SK-N-SH (cell line): ENCODE measurements around the gene TMEM171. TPM values are rescaled to one million over a fixed set of nuclear protein-coding genes. Genes with fewer than 3 reads are reported as not detected.

ENCODE experiments used
- CTCF ChIA-PET: fragments of 300-600, 350-600 bp; formaldehyde crosslinking; extraction: SDS; loops from one replicate; lab custom pipeline; 2021; lab: Yijun Ruan, JAX
- POLR2A ChIA-PET: fragments of 350-600 bp; sonication (Branson Sonifier 250); formaldehyde crosslinking; extraction: SDS; loops from one replicate; lab custom pipeline; 2020; ENCODE audit warnings: antibody characterized with exemption, inconsistent platforms; lab: Yijun Ruan, JAX
- DNase-seq: peaks from one replicate; pipeline ENCODE4 v3.0.0; 2012
- H2AFZ ChIP-seq: fragments of 200-600 bp; sonication (generic); 2 replicates; pipeline ENCODE4 v1.8.1; 2016; ENCODE audit warnings: antibody characterized with exemption, mild to moderate bottlenecking, low read depth
- H3F3A ChIP-seq: fragments of 200-600 bp; sonication (generic); replicated peaks from 2 replicates; pipeline ENCODE3; 2016; ENCODE audit warnings: antibody characterized with exemption, mild to moderate bottlenecking; ENCODE audit not compliant: insufficient read depth
- H3K27ac ChIP-seq, 2 experiments: fragments of 200-500 bp in 1 of 2; fragments of 200-600 bp in 1 of 2; sonication (Bioruptor generic) in 1 of 2; sonication (generic), shearing (Covaris generic) in 1 of 2; 2 replicates each; pipeline versions ENCODE4 v1.5.1 to v1.6.1; 2014 to 2016; ENCODE audit warnings: low read depth in 2 of 2, inconsistent platforms in 1 of 2, low read length in 1 of 2, mild to moderate bottlenecking in 1 of 2, mixed read lengths in 1 of 2
- H3K27me3 ChIP-seq: fragments of 200-600 bp; sonication (generic), shearing (Covaris generic); 2 replicates; pipeline ENCODE4 v1.6.1; 2016; ENCODE audit warnings: mixed run types; ENCODE audit not compliant: insufficient read depth
- H3K36me3 ChIP-seq, 2 experiments: fragments of 200-500 bp in 1 of 2; fragments of 200-600 bp in 1 of 2; sonication (Bioruptor generic) in 1 of 2; sonication (generic) in 1 of 2; replicated peaks in 1 of 2; 2 replicates each; pipeline versions ENCODE3 to v1.5.1; 2014 to 2016; ENCODE audit warnings: low read length in 1 of 2, mild to moderate bottlenecking in 1 of 2; ENCODE audit not compliant: insufficient read depth in 2 of 2, control insufficient read depth in 1 of 2
- H3K4me1 ChIP-seq, 2 experiments: fragments of 200-500 bp in 1 of 2; fragments of 200-600 bp in 1 of 2; sonication (Bioruptor generic) in 1 of 2; sonication (generic), shearing (Covaris generic) in 1 of 2; 2 replicates each; pipeline versions ENCODE4 v1.5.1 to v1.6.1; 2014 to 2016; ENCODE audit warnings: low read depth in 1 of 2, low read length in 1 of 2, mixed run types in 1 of 2; ENCODE audit not compliant: insufficient read depth in 2 of 2, control insufficient read depth in 1 of 2
- H3K4me2 ChIP-seq: fragments of 200-600 bp; sonication (generic), shearing (Covaris generic); 2 replicates; pipeline ENCODE4 v1.6.1; 2017; ENCODE audit warnings: mixed run types
- H3K4me3 ChIP-seq, 2 experiments: fragments of 200-500 bp in 1 of 2; fragments of 200-600 bp in 1 of 2; sonication (Bioruptor generic) in 1 of 2; sonication (generic), shearing (Covaris generic) in 1 of 2; 2 replicates each; pipeline versions ENCODE4 v1.5.1 to v1.8.1; 2014 to 2016; ENCODE audit warnings: low read depth in 2 of 2, inconsistent platforms in 1 of 2, low read length in 1 of 2, mild to moderate bottlenecking in 1 of 2, mixed read lengths in 1 of 2, moderate library complexity in 1 of 2
- H3K79me2 ChIP-seq: fragments of 200-600 bp; sonication (generic); 2 replicates; pipeline ENCODE4 v1.8.1; 2017; ENCODE audit warnings: mild to moderate bottlenecking; ENCODE audit not compliant: insufficient read depth
- H3K9ac ChIP-seq: fragments of 200-600 bp; sonication (generic); 2 replicates; pipeline ENCODE4 v1.6.1; 2017; ENCODE audit warnings: mixed run types
- H3K9me2 ChIP-seq: fragments of 200-600 bp; sonication (generic); 2 replicates; pipeline ENCODE4 v1.6.1; 2017; ENCODE audit warnings: mixed run types
- H3K9me3 ChIP-seq: fragments of 200-600 bp; sonication (generic); 2 replicates; pipeline ENCODE4 v1.6.1; 2017; ENCODE audit warnings: mixed run types, mild to moderate bottlenecking, moderate library complexity
- H4K20me1 ChIP-seq: fragments of 200-600 bp; sonication (generic); 2 replicates; pipeline ENCODE4 v1.6.1; 2017; ENCODE audit warnings: mild to moderate bottlenecking, mixed run types; ENCODE audit not compliant: insufficient read depth
- CHD2 ChIP-seq: fragments of 150-350 bp; IDR thresholded peaks from 2 replicates; pipeline ENCODE4 v1.6.1; 2018; ENCODE audit warnings: low read length; ENCODE audit not compliant: partially characterized antibody
- ELF1 ChIP-seq: IDR thresholded peaks from 2 replicates; pipeline ENCODE4 v1.4.0; 2012
- EP300 ChIP-seq, 2 experiments: IDR thresholded peaks; 2 replicates each; pipeline versions ENCODE4 v1.4.0 to v1.6.1; 2012; ENCODE audit warnings: borderline replicate concordance in 1 of 2, low read depth in 1 of 2, low read length in 1 of 2
- EZH2phosphoT487 ChIP-seq: fragments of 200-600 bp; sonication (generic); IDR thresholded peaks from 2 replicates; pipeline ENCODE4 v1.6.1; 2017; ENCODE audit warnings: low read depth, mixed run types, mild to moderate bottlenecking, antibody characterized with exemption, moderate library complexity, borderline replicate concordance
- FOSL2 ChIP-seq: IDR thresholded peaks from 2 replicates; pipeline ENCODE4 v1.4.0; 2012; ENCODE audit warnings: low read depth, mild to moderate bottlenecking, moderate library complexity, borderline replicate concordance
- GABPA ChIP-seq: IDR thresholded peaks from 2 replicates; pipeline ENCODE4 v1.4.0; 2012; ENCODE audit warnings: low read depth, mild to moderate bottlenecking
- JUND ChIP-seq: IDR thresholded peaks from 2 replicates; pipeline ENCODE4 v1.4.0; 2012
- MAX ChIP-seq: IDR thresholded peaks from 2 replicates; pipeline ENCODE4 v1.4.0; 2012; ENCODE audit warnings: low read depth
- MXI1 ChIP-seq: IDR thresholded peaks from 2 replicates; pipeline ENCODE4 v1.6.1; 2012; ENCODE audit warnings: mild to moderate bottlenecking, low read depth, low read length, improper control_type of control experiment
- NFIC ChIP-seq: IDR thresholded peaks from 2 replicates; pipeline ENCODE4 v1.4.0; 2012; ENCODE audit warnings: borderline replicate concordance
- NRF1 ChIP-seq: IDR thresholded peaks from 2 replicates; pipeline ENCODE4 v1.6.1; 2012; ENCODE audit warnings: low read depth, mild to moderate bottlenecking, low read length
- PBX3 ChIP-seq: IDR thresholded peaks from 2 replicates; pipeline ENCODE4; 2012
- RCOR1 ChIP-seq: fragments of 150-350 bp; IDR thresholded peaks from 2 replicates; pipeline ENCODE4 v1.6.1; 2017; ENCODE audit warnings: antibody characterized with exemption, low read length
- RFX5 ChIP-seq: IDR thresholded peaks from 2 replicates; pipeline ENCODE4 v1.6.1; 2012; ENCODE audit warnings: mild to moderate bottlenecking, improper control_type of control experiment, low read length
- RXRA ChIP-seq: IDR thresholded peaks from 2 replicates; pipeline ENCODE4 v1.4.0; 2012; ENCODE audit warnings: low read depth, mild to moderate bottlenecking, borderline replicate concordance
- SMC3 ChIP-seq: IDR thresholded peaks from 2 replicates; pipeline ENCODE4 v1.6.1; 2012; ENCODE audit warnings: low read depth, low read length, improper control_type of control experiment
- TAF1 ChIP-seq: IDR thresholded peaks from 2 replicates; pipeline ENCODE4 v1.6.1; 2012; ENCODE audit warnings: low read depth, mild to moderate bottlenecking, low read length, moderate library complexity, borderline replicate concordance
- TCF12 ChIP-seq: IDR thresholded peaks from 2 replicates; pipeline ENCODE4 v1.4.0; 2012
- USF1 ChIP-seq: IDR thresholded peaks from 2 replicates; pipeline ENCODE4 v1.4.0; 2012; ENCODE audit warnings: low read depth, borderline replicate concordance
- YY1 ChIP-seq: IDR thresholded peaks from 2 replicates; pipeline ENCODE4 v1.4.0; 2012; ENCODE audit warnings: low read depth, mild to moderate bottlenecking
- ZBTB33 ChIP-seq: IDR thresholded peaks from 2 replicates; pipeline ENCODE4 v1.4.0; 2012; ENCODE audit warnings: low read depth, borderline replicate concordance
- WGBS: methylation state at CpG from one replicate; pipeline ENCODE4 v1.1.6; 2017; ENCODE audit warnings: low lambda C conversion rate; 5-methylcytosine and 5-hydroxymethylcytosine counted together
- polyA plus RNA-seq, 3 experiments: library from polyadenylated mRNA; depleted of rRNA; stranded (reverse); fragments of >200 nt; gene quantifications; 2 replicates each; pipeline ENCODE4 v1.2.3, GENCODE V29; 2012

Gene TMEM171
- polyA plus RNA-seq, 1 of the 3 experiments (the other 2 are of a cell fraction): 7.6 TPM

GRCh38 chr5:73100109-73100508 is 20.3 kb upstream of the TMEM171 start:
- Histone ChIP-seq H3K79me2 (no peaks in the 10 kb centered on the region), H2AFZ (no peak overlapping the region), H3K9me3 (peaks cover 13% of the 10 kb centered on the region; the same call in 1 of the 2 replicates), H3K27ac (no peak overlapping the region), H3K27me3 (no peaks in the 10 kb centered on the region), H3K4me2 (no peak overlapping the region), H3K4me3 (no peak overlapping the region), H3K9me2 (no peaks in the 10 kb centered on the region), H3K36me3 (peaks cover 0 to 6% of the 10 kb centered on the region in 2 experiments), H3K9ac (no peak overlapping the region), H3K4me1 (no peaks in the 10 kb centered on the region), H3F3A (no peaks in the 10 kb centered on the region), H4K20me1 (no peaks in the 10 kb centered on the region)
- no peak for TF ChIP-seq MXI1
- TF ChIP-seq NFIC: no peak
- no peak for TF ChIP-seq ZBTB33
- 94% methylated on average over 4 of the region's 4 CpGs for WGBS
- ChIA-PET CTCF (interaction anchor here (1.4 to 1.5 kb wide), 2 partner anchors 17 to 101 kb away, joined by 3 read pairs; no protein-coding TSS in a partner anchor), POLR2A (no interaction called here)
- DNase-seq: no peak

GRCh38 chr5:73103870-73104299 is 16.5 kb upstream of the TMEM171 start:
- no peak overlapping the region for H3K4me2 ChIP-seq
- no peak for TF ChIP-seq MAX
- TF ChIP-seq SMC3: no peak
- TF ChIP-seq PBX3: no peak
- no peak for TF ChIP-seq ELF1
- no peak for TF ChIP-seq USF1
- no peak for TF ChIP-seq ZBTB33
- no peak for TF ChIP-seq YY1
- no peak for TF ChIP-seq RCOR1
- no peak for TF ChIP-seq JUND
- TF ChIP-seq FOSL2: no peak
- TF ChIP-seq NRF1: no peak
- no peak for TF ChIP-seq RFX5
- no peak for TF ChIP-seq EZH2phosphoT487
- no peak for TF ChIP-seq GABPA
- TF ChIP-seq TAF1: no peak
- no peak for TF ChIP-seq CHD2
- no peak for TF ChIP-seq EP300 (IDR thresholded peaks at IDR 0.05; ENCODE audit: borderline replicate concordance in 1 of 2, low read depth in 1 of 2, low read length in 1 of 2)
- no peak for TF ChIP-seq TCF12
- no peak for TF ChIP-seq RXRA
- H3K9me2 ChIP-seq: no peaks in the 10 kb centered on the region
- no peak overlapping the region for H3K9ac ChIP-seq
- H3K27ac ChIP-seq: no peak overlapping the region
- H3K9me3 ChIP-seq: peaks cover 5% of the 10 kb centered on the region; the same call in 1 of the 2 replicates
- H3K4me3 ChIP-seq: no peak overlapping the region
- no peaks in the 10 kb centered on the region for H3F3A ChIP-seq
- no peaks in the 10 kb centered on the region for H3K36me3 ChIP-seq
- no peaks in the 10 kb centered on the region for H3K79me2 ChIP-seq
- POLR2A ChIA-PET: no interaction called here
- H3K4me1 ChIP-seq: no peaks in the 10 kb centered on the region
- WGBS: 45% methylated on average over 4 of the region's 4 CpGs
- H2AFZ ChIP-seq: no peak overlapping the region
- no peaks in the 10 kb centered on the region for H4K20me1 ChIP-seq
- CTCF ChIA-PET: interaction anchor here (1.5 kb wide), 1 partner anchor 20 kb away, joined by 5 read pairs; no protein-coding TSS in a partner anchor
- DNase-seq: no peak
- H3K27me3 ChIP-seq: no peaks in the 10 kb centered on the region
